Psoas muscle (tissue), 8 donors: ENCODE measurements around the gene ASB2. TPM values are rescaled to one million over a fixed set of nuclear protein-coding genes. Genes with fewer than 3 reads are reported as not detected.

Source experiments
- ATAC-seq, 4 donors: fragments of 200-7000 bp; cut with Tn5 transposase; one replicate each; pipeline ENCODE4 v1.9.1; 2020; ENCODE audit warnings: moderate library complexity in 3 of 4, mild to moderate bottlenecking in 2 of 4
- DNase-seq, 2 donors: peaks; one replicate each; pipeline ENCODE4 v3.0.0-alpha.2; 2020
- H3K27ac ChIP-seq: fragments of 200-600 bp; one replicate; pipeline ENCODE4 v1.8.0; 2022
- H3K27me3 ChIP-seq, 3 donors: fragments of 200-600 bp in 1 of 3; one replicate each; pipeline versions ENCODE4 v1.6.1 to v1.8.0; 2013 to 2022; ENCODE audit warnings: low read length in 2 of 3, mild to moderate bottlenecking in 2 of 3, moderate library complexity in 1 of 3; ENCODE audit not compliant: insufficient read depth in 3 of 3
- H3K36me3 ChIP-seq, 2 donors: fragments of 200-600 bp in 1 of 2; one replicate each; pipeline versions ENCODE4 v1.6.1 to v1.8.0; 2013 to 2022; ENCODE audit warnings: low read depth in 1 of 2, mild to moderate bottlenecking in 1 of 2, moderate library complexity in 1 of 2; ENCODE audit not compliant: insufficient read depth in 1 of 2
- H3K4me1 ChIP-seq: fragments of 200-600 bp; one replicate; pipeline ENCODE4 v1.8.0; 2022
- H3K4me3 ChIP-seq: fragments of 200-600 bp; one replicate; pipeline ENCODE4 v1.8.0; 2022; ENCODE audit warnings: mild to moderate bottlenecking
- H3K9me3 ChIP-seq: fragments of 200-600 bp; one replicate; pipeline ENCODE4 v1.8.0; 2022
- CTCF ChIP-seq: fragments of 200-600 bp; IDR thresholded peaks from one replicate; pipeline ENCODE4 v1.8.0; 2022; ENCODE audit warnings: antibody characterized with exemption
- WGBS, 3 donors: extraction: QIAGEN DNeasy Blood & Tissue Kit; methylation state at CpG; one replicate each; pipeline versions ENCODE4 v1.1.6 to v1.1.7; 2013; 5-methylcytosine and 5-hydroxymethylcytosine counted together
- intact Hi-C, 2 donors: fragments of 100-400 bp; cut with DNase I; formaldehyde crosslinking; loops; one replicate each; pipeline versions ENCODE4 v1.11.0 to v1.14.2; 2022
- polyA plus RNA-seq, 3 donors: library from polyadenylated mRNA; stranded (reverse); fragments of 200-250 nt; gene quantifications; one replicate each; pipeline ENCODE4 v1.2.3, GENCODE V29; 2013
- total RNA-seq, 4 donors: library from RNA; stranded (reverse); fragmentation: NEBNext Ultra II Directional in 2 of 4; extraction: Animal tissue kit (Norgen Biotek cat#: 25700) in 2 of 4; gene quantifications; one replicate each; pipeline versions ENCODE4 v1.2.1 to v1.2.4, GENCODE V29; 2021 to 2023
- donor health status: healthy with polysubstance abuse.
- donor health status: DM: no; HTN: no; CAD: no; lungs with moderate emphysema.
- donor health status: Bipolar disorder and iron deficiency.
- donor health status: healthy.
- donor health status: DM: yes; HTN: yes; CAD: no.
- donor health status: DM: no; HTN: no; CAD: no.
- donor health status: DM: no; HTN: no; CAD: no.
- donor health status: DM: yes; HTN: yes; CAD: no.

The ASB2 gene
- total and polyA plus RNA-seq, 7 donors = 41.2 to 460 (median 230) TPM

GRCh38 chr14:93898081-93898611 lies 78.2 kb downstream of the ASB2 start:
- Histone ChIP-seq H3K4me1 (no peaks in the 10 kb centered on the region), H3K27me3 (peaks cover 0 to 2% (median 0%) of the 10 kb centered on the region in 3 donors), H3K36me3 (no peaks in the 10 kb centered on the region), H3K27ac (no peak overlapping the region), H3K9me3 (no peaks in the 10 kb centered on the region), H3K4me3 (no peak overlapping the region)
- peak; percentile 24 to 53 (median 28) for ATAC-seq
- TF ChIP-seq CTCF = no peak
- 81 to 83% (median 81%) methylated on average over 15 of the region's 15 CpGs for WGBS, 3 donors
- intact Hi-C loops = no loop called here
- DNase-seq = no peak

- 82 to 91% (median 90%) methylated on average over 5 of the region's 5 CpGs for WGBS, 3 donors
- intact Hi-C loops = no loop called here
These were observed 78.9 kb downstream of the ASB2 start for GRCh38 chr14:93897476-93897845.

GRCh38 chr14:93895023-93895604 lies 81.3 kb downstream of the ASB2 start:
- WGBS, 3 donors = 89 to 94% (median 90%) methylated on average over 9 of the region's 9 CpGs

More at GRCh38 chr14:93897476-93897845, 78.9 kb downstream of the ASB2 start:
- no peak for DNase-seq
- H3K36me3 ChIP-seq = no peaks in the 10 kb centered on the region
- no peaks in the 10 kb centered on the region for H3K9me3 ChIP-seq
- no peaks in the 10 kb centered on the region for H3K27me3 ChIP-seq
- H3K4me1 ChIP-seq = no peaks in the 10 kb centered on the region
- TF ChIP-seq CTCF = no peak
- H3K4me3 ChIP-seq = no peak overlapping the region
- ATAC-seq = no peak
- no peak overlapping the region for H3K27ac ChIP-seq

DNA sequence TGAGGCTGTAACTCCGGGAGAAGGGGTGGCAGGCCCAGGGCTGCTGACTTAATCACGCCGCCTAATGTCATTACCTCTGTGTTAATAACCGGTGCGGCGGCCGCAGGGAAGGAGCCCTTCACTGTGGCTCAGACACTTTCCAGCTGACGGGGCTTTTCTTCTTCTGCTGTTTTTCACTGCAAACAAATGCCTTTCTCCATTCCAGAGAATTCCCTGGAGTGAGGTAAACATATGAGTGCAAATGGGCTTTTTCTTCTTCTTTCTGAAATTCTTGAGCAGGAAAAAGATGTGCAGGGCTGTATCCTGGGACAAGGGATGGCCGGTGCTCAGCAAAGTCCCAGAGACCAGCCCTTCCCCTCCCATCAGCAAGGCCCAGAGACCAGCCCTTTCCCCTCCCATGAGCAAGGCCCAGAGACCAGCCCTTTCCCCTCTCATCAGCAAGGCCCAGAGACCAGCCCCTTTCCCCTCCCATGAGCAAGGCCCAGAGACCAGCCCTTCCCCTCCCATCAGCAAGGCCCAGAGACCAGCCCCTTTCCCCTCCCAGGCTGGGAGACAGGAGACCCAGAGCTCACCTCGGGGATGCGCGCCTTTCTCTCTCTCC lies 82.6 kb downstream of the ASB2 start:
- H3K4me3 ChIP-seq = no peak overlapping the region
- DNase-seq (no peak), ATAC-seq (no peak)
- H3K4me1 ChIP-seq = no peaks in the 10 kb centered on the region
- no peak overlapping the region for H3K27ac ChIP-seq
- intact Hi-C loops = loop anchor here (2.0 kb wide), 1 partner anchor 239 kb away; no protein-coding TSS in a partner anchor
- no peaks in the 10 kb centered on the region for H3K36me3 ChIP-seq
- no peaks in the 10 kb centered on the region for H3K9me3 ChIP-seq
- H3K27me3 ChIP-seq = no peaks in the 10 kb centered on the region
- no peak for TF ChIP-seq CTCF
- 48 to 56% (median 51%) methylated on average over 12 of the region's 12 CpGs for WGBS, 3 donors

More at GRCh38 chr14:93895023-93895604, 81.3 kb downstream of the ASB2 start:
- no peaks in the 10 kb centered on the region for H3K9me3 ChIP-seq
- intact Hi-C loops = no loop called here
- H3K36me3 ChIP-seq = no peaks in the 10 kb centered on the region
- H3K27ac ChIP-seq = no peak overlapping the region
- H3K4me1 ChIP-seq = no peaks in the 10 kb centered on the region
- DNase-seq (no peak), ATAC-seq (no peak)
- H3K4me3 ChIP-seq = no peak overlapping the region
- no peaks in the 10 kb centered on the region for H3K27me3 ChIP-seq
- no peak for TF ChIP-seq CTCF
